NCI-H460 (cell line): ENCODE measurements around the gene ST6GAL1. TPM values are rescaled to one million over a fixed set of nuclear protein-coding genes. Genes with fewer than 3 reads are reported as not detected.

Experiments
- DNase-seq: peaks from one replicate; pipeline ENCODE4 v3.0.0-alpha.2; 2016; ENCODE audit warnings: low read depth; ENCODE audit errors: extremely low read depth
- total RNA-seq: library from RNA; depleted of rRNA; stranded (reverse); fragments of >200 nt; shearing (Covaris generic); gene quantifications from 2 replicates; pipeline ENCODE4 v1.2.3, GENCODE V29; 2014; rRNA removed

The ST6GAL1 gene
- total RNA-seq, 1 experiment from 2014 or later: 18.8 TPM

- DNase-seq: no peak
Measured at GRCh38 chr3:187102073-187102634, 171.8 kb downstream of the ST6GAL1 start.

GRCh38 chr3:187103251-187103650 is 172.9 kb downstream of the ST6GAL1 start:
- no peak for DNase-seq

DNA sequence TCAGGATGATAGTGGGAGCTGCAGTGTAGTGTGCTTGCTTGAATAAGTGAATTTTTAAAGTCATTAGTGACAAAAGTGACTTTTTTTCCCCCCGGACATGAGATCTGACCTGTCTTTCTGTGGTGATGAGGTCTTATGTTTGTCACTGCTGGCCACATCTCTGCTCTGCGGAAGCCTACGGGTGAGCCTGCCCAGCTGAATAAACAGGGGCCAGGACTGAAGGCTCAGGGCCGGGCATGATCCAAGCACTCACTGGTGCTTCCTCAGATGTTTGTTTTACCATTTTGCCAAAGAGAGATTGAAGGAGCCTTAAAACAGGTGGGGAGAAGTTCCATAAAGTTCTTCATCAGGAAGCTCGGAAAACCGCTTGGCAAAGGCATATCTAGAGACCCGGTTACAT is 174.0 kb downstream of the ST6GAL1 start:
- no peak for DNase-seq

DNA sequence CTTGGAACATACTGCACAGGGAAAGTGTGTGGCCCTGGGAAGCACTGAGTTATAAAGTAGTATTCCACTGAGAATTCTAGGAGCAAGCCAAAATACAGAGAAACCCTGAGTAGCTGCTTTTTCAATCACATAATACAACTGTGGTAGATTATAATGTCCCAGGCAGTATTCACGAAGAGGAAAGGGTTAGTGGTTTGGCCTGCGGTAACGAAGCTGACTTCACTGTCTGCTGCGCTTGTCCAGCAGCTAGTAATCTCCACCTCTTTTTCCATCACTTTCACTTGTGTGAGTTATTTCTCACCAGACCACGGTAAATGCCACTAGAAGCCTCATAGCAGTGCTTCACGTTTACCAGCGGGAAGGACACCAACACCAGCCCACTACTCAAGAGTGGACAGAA is 174.6 kb downstream of the ST6GAL1 start:
- no peak for DNase-seq

GRCh38 chr3:187105700-187106099 is 175.4 kb downstream of the ST6GAL1 start:
- DNase-seq: no peak

- no peak for DNase-seq
Measured at GRCh38 chr3:187107989-187108388, 177.7 kb downstream of the ST6GAL1 start.

GRCh38 chr3:187110156-187110555 is 179.8 kb downstream of the ST6GAL1 start:
- DNase-seq: no peak

DNA sequence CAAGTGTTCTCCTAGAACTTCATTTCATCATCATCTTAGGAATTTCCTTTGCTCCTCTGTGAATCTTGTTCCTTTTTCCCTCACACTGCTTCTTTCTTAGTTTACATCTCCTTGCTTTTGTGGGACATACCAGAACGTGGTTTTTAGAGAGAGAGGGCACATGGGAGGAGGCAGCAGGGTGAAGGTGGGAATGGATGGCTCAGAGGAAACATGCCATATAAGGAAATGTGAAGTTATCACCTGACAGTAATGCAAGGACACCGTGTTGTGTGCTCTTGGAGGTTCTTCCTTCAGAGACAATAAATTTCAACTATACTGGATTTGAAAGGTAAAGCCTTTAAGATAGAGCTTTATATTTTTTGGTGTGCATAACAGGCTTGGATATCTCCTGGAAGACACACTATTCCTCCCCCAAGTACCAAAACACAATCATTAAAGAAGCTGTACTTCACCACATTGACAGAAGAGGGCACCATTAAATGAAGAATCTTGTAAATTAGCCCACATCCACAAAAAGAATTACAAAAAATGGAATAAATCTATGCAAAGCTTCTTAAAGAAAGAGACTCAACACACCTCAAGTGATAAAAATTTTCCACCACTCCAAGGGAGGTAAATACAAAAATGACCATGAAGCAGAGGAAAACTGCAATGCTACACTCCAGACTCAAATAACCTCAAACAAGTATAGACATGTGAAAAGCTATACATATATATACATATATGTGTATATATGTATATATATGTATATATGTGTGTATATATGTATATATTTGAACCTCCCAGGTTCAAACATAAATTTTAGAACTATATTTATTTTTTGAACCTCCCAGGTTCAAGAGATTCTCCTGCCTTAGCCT is 182.8 kb downstream of the ST6GAL1 start:
- peak; percentile 6 for DNase-seq

DNA sequence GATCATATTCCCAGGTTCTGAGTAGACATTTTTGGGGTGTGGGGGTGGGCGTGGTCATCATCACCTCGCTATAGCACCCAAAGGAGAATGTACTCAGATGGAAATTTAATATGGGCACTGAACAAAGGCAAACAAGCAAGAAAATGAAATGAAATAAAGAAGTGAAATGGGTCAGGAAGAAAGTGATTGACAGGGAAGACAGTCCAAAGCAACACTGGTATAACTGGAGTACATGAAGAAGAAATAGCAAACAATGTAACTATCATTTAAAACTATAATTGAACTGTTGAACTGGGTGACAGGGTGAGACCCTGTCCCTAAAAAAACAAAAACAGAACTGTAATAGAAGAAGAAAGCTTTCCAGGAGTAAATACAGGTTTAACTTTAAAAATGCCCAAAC is 184.2 kb downstream of the ST6GAL1 start:
- no peak for DNase-seq

DNA sequence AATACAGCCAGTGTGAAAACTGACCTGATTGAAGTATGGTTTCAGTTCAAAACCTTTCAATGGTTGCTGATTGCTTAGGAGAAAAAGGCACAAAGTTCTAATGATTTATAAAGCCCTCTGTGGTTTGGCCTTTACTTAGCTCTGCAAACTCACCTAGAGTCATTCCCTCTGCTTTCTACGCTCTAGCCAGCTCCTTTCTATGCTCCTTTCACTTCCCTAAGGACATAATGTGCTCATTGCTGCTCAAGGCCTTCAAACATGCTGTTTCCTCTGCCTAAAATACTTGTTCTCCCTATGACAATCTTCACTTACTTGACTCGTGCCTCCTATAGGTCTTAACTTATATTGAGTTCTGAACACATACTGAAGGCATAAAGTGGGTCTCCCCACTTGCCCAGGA is 190.0 kb downstream of the ST6GAL1 start:
- DNase-seq: no peak

GRCh38 chr3:187122261-187122660 is 191.9 kb downstream of the ST6GAL1 start:
- DNase-seq: no peak

GRCh38 chr3:187125319-187126031 is 195.1 kb downstream of the ST6GAL1 start:
- no peak for DNase-seq

Other genes with a start within 250 kb of the ST6GAL1 start
- gene KNG1, start 213.2 kb upstream of the ST6GAL1 start, total RNA-seq: not detected in 2 replicates
- 276 and 323 TPM in 2 replicates for gene EIF4A2, start 146.9 kb upstream of the ST6GAL1 start, total RNA-seq
- gene RFC4, start 124.0 kb upstream of the ST6GAL1 start, total RNA-seq: 50.3 and 65.4 TPM in 2 replicates
- not detected in 2 replicates for gene ADIPOQ, start 87.8 kb upstream of the ST6GAL1 start, total RNA-seq
- 62.6 and 86.2 TPM in 2 replicates for gene RPL39L, start 209.0 kb downstream of the ST6GAL1 start, total RNA-seq